Esophagus squamous epithelium (tissue), 5 donors: ENCODE data around the gene LRP4. TPM values are rescaled to one million over a fixed set of nuclear protein-coding genes. Genes with fewer than 3 reads are reported as not detected.

Experiments
- DNase-seq: peaks from one replicate; lab custom pipeline; 2025; lab: John Stamatoyannopoulos, UW
- H3K27ac ChIP-seq, 4 donors: fragments of 200-600 bp; sonication (generic); one replicate each; pipeline ENCODE4 v1.5.1; 2016 to 2019; ENCODE audit warnings: mild to moderate bottlenecking in 1 of 4
- H3K27me3 ChIP-seq, 4 donors: fragments of 200-600 bp; sonication (generic); 1 replicate in 3 of 4; 2 replicates in 1 of 4; pipeline versions ENCODE4 v1.5.1 to v1.6.0; 2017 to 2021; ENCODE audit warnings: antibody characterized with exemption in 1 of 4
- H3K36me3 ChIP-seq, 3 donors: fragments of 200-600 bp; sonication (generic); one replicate each; pipeline ENCODE4 v1.5.1; 2016 to 2019
- H3K4me1 ChIP-seq, 3 donors: fragments of 200-600 bp; sonication (generic); one replicate each; pipeline ENCODE4 v1.5.1; 2017 to 2019
- H3K4me3 ChIP-seq, 4 donors: fragments of 200-600 bp; sonication (generic); 1 replicate in 3 of 4; 2 replicates in 1 of 4; pipeline ENCODE4 v1.5.1; 2016 to 2019; ENCODE audit warnings: mild to moderate bottlenecking in 2 of 4, moderate library complexity in 1 of 4
- H3K9me3 ChIP-seq, 3 donors: fragments of 200-600 bp; sonication (generic); one replicate each; pipeline ENCODE4 v1.5.1; 2016 to 2019
- POLR2A ChIP-seq, 4 donors: fragments of 450-650 bp; IDR thresholded peaks; one replicate each; pipeline ENCODE4 v1.6.1; 2017; ENCODE audit warnings: antibody characterized with exemption in 4 of 4, mild to moderate bottlenecking in 4 of 4, moderate library complexity in 3 of 4
- WGBS, 2 donors: methylation state at CpG; one replicate each; pipeline ENCODE4 v1.1.5; 2018; 5-methylcytosine and 5-hydroxymethylcytosine counted together
- intact Hi-C: fragments of 100-400 bp; cut with DNase I; formaldehyde crosslinking; loops from one replicate; pipeline ENCODE4 v1.15.0; 2022
- total RNA-seq, 4 donors: library from RNA; depleted of rRNA; stranded (reverse); fragments of >200 nt; gene quantifications; one replicate each; pipeline ENCODE4 v1.1.0, GENCODE V29; 2016
- TF ChIP-seq, protein P1 (sequence below), 6 experiments: fragments of 450-650 bp in 4 of 6; fragments of 200-600 bp in 2 of 6; sonication (generic) in 2 of 6; IDR thresholded peaks; one replicate each; pipeline ENCODE4 v1.5.1; 2016 to 2019; ENCODE audit warnings: antibody characterized with exemption in 6 of 6, mild to moderate bottlenecking in 4 of 6, moderate library complexity in 4 of 6
- donor health status: DM: yes; HTN: yes; CAD: no.

Gene LRP4
- total RNA-seq, 4 donors from 2014 or later, result 2.5 to 9.5 (median 5.9) TPM

DNA sequence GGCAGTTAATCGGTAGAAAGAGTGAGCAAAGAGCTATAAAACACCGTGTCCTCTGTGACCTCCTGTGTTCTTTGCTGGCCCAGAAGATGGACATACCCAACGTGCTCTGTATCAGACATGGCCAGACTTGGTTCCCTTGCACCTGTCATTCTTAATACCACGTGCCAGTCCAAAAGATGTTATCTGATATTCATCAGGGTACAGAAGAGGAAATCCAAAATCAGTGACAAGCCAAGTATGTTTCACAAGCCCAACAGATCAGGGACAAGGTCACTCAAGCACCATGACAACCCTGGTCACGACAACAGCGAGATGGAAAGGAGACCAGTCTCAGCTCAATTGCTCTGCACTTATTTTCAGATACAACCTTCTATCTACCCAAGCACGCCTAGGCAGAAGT, 3.4 kb downstream of the LRP4 start:
- 58 to 67% methylated on average over 7 of the region's 7 CpGs for WGBS, 2 donors
- no peak overlapping the region for H3K4me3 ChIP-seq
- intact Hi-C loops, result no loop called here
- no peaks in the 10 kb centered on the region for H3K36me3 ChIP-seq
- H3K9me3 ChIP-seq, result no peaks in the 10 kb centered on the region
- TF ChIP-seq POLR2A (IDR thresholded peaks at IDR 0.05), result no peak
- TF ChIP-seq, protein P1, sequence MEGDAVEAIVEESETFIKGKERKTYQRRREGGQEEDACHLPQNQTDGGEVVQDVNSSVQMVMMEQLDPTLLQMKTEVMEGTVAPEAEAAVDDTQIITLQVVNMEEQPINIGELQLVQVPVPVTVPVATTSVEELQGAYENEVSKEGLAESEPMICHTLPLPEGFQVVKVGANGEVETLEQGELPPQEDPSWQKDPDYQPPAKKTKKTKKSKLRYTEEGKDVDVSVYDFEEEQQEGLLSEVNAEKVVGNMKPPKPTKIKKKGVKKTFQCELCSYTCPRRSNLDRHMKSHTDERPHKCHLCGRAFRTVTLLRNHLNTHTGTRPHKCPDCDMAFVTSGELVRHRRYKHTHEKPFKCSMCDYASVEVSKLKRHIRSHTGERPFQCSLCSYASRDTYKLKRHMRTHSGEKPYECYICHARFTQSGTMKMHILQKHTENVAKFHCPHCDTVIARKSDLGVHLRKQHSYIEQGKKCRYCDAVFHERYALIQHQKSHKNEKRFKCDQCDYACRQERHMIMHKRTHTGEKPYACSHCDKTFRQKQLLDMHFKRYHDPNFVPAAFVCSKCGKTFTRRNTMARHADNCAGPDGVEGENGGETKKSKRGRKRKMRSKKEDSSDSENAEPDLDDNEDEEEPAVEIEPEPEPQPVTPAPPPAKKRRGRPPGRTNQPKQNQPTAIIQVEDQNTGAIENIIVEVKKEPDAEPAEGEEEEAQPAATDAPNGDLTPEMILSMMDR (IDR thresholded peaks at IDR 0.05), result no peak
- no peak for DNase-seq
- H3K27ac ChIP-seq, result peak overlapping the region in 1 of 4 donors; percentile 33
- H3K27me3 ChIP-seq, result peaks cover 0 to 34% (median 0%) of the 10 kb centered on the region in 4 donors
- H3K4me1 ChIP-seq, result peaks cover 20 to 67% (median 25%) of the 10 kb centered on the region in 3 donors

DNA sequence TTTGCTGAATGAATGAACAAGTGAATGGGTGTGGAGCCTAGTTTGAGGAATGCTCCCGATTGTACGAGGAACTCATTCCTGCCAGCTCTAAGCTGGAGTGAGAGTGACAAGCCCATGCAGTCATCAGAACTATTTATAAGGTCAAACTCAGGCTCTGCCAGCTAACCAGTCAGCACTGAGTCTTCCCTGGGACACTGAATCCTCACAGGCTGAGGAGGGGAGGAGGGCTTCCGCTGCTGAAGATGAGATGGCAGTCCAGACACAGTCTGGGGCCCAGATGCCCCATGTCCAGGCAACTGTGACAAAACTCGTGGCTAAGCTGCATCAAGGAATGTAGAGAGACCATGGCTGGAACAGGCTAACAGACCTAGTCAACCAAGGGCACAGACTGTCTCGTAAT, 4.0 kb downstream of the LRP4 start:
- TF ChIP-seq POLR2A (IDR thresholded peaks at IDR 0.05), result no peak
- TF ChIP-seq, protein P1 (IDR thresholded peaks at IDR 0.05), result no peak
- peak overlapping the region in 1 of 4 donors; percentile 33 for H3K27ac ChIP-seq
- intact Hi-C loops, result no loop called here
- H3K4me1 ChIP-seq, result peaks cover 17 to 61% (median 24%) of the 10 kb centered on the region in 3 donors
- WGBS, 2 donors, result 15 to 17% methylated on average over 4 to 5 of the region's 5 CpGs
- H3K36me3 ChIP-seq, result no peaks in the 10 kb centered on the region
- H3K4me3 ChIP-seq, result no peak overlapping the region
- H3K27me3 ChIP-seq, result peaks cover 0 to 34% (median 0%) of the 10 kb centered on the region in 4 donors
- DNase-seq, result no peak
- no peaks in the 10 kb centered on the region for H3K9me3 ChIP-seq

DNA sequence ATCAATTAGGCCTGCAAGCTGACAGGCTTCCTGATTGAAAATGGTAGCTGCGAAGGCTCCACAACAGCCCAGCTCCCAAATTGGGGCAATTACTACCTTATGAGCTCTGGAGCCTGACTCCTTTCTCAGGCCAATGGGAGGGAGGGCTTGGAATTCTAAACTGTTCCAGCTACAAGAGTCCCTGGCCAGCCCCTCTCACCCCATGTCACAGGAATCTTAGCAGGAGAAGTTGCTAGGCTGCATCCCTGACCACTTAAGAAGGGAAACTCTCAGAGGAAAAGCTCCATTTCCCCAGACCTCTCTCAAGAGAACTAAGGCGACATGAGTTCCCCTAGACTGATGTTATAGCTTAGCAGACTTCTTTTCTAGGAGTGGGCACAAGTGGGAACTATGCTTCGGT, 4.9 kb downstream of the LRP4 start:
- 80 to 84% methylated on average over 2 to 3 of the region's 3 CpGs for WGBS, 2 donors
- no peak for DNase-seq
- peaks cover 0 to 30% (median 0%) of the 10 kb centered on the region in 4 donors for H3K27me3 ChIP-seq
- H3K27ac ChIP-seq, result no peak overlapping the region
- no peaks in the 10 kb centered on the region for H3K36me3 ChIP-seq
- intact Hi-C loops, result no loop called here
- TF ChIP-seq, protein P1 (IDR thresholded peaks at IDR 0.05), result no peak
- TF ChIP-seq POLR2A (IDR thresholded peaks at IDR 0.05), result no peak
- H3K4me3 ChIP-seq, result no peak overlapping the region
- H3K4me1 ChIP-seq, result peaks cover 17 to 53% (median 20%) of the 10 kb centered on the region in 3 donors
- H3K9me3 ChIP-seq, result no peaks in the 10 kb centered on the region

DNA sequence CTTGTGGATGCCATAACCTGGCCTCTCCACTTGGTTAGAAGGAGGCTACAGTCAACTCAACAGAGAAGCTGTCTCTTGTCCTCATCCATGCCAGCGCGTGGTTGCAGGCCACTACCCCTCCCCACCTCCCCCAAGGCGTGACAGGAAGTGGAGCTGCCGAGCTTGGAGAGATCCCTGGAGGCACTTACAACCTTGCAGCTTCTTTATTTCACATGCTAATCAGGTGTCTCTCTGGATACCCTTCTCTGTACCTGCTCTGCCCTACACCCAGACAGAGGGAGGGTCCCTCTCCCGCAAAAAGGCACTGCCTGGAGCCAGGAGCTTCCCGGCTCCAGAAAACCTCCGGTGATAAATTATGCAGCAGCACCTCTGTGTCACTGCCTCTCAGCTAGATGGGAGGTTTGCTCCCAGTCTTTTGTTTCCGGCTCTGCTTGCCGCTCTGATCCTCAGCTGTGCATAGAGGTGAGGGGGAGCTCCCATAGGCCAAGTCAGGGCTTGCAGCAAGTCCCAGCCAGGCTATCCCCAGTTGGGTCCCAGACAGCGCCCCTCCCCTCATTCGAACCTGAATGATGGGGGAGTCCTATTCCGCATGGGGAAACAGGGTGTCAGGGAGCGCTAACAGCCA, 5.7 kb downstream of the LRP4 start:
- Histone ChIP-seq H3K27me3 (peaks cover 0 to 24% (median 0%) of the 10 kb centered on the region in 4 donors), H3K4me3 (peak overlapping the region in 1 of 4 donors; percentile 40), H3K9me3 (no peaks in the 10 kb centered on the region), H3K27ac (no peak overlapping the region), H3K36me3 (no peaks in the 10 kb centered on the region), H3K4me1 (peaks cover 11 to 46% (median 16%) of the 10 kb centered on the region in 3 donors)
- intact Hi-C loops, result no loop called here
- no peak for TF ChIP-seq POLR2A (IDR thresholded peaks at IDR 0.05)
- TF ChIP-seq, protein P1 (IDR thresholded peaks at IDR 0.05), result no peak
- no peak for DNase-seq
- WGBS, 2 donors, result 26 to 44% methylated on average over 3 to 6 of the region's 13 CpGs

DNA sequence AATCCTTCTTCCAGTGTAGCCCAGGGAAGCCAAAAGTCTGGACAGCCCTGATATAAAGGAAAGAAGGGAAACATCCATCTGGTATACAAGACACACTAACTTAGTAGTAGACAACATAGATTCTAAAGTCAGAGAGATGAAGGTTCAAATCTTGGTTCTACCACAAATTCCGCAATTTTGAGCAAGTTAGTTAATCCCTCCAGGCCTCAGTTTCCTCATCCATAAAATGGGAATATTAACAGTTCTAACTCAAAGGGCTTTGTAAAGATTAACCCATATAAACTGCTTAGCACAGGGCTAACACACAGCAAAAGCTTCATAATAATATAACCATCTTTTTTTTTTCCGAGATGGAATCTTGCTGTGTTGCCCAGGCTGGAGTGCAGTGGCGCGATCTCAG, 10.7 kb downstream of the LRP4 start:
- H3K27me3 ChIP-seq, result peaks cover 0 to 2% (median 0%) of the 10 kb centered on the region in 4 donors
- intact Hi-C loops, result no loop called here
- no peaks in the 10 kb centered on the region for H3K9me3 ChIP-seq
- H3K4me3 ChIP-seq, result no peak overlapping the region
- H3K4me1 ChIP-seq, result peaks cover 0 to 4% (median 0%) of the 10 kb centered on the region in 3 donors
- WGBS, 2 donors, result 96 to 100% methylated on average over 4 of the region's 4 CpGs
- H3K27ac ChIP-seq, result no peak overlapping the region
- TF ChIP-seq, protein P1 (IDR thresholded peaks at IDR 0.05), result no peak
- TF ChIP-seq POLR2A (IDR thresholded peaks at IDR 0.05), result no peak
- no peak for DNase-seq
- H3K36me3 ChIP-seq, result no peaks in the 10 kb centered on the region
